H1 (cell line): ENCODE results near the gene TMOD4. TPM values are rescaled to one million over a fixed set of nuclear protein-coding genes. Genes with fewer than 3 reads are reported as not detected.

Experiments used
- CHD2 ChIP-seq: IDR thresholded peaks from 2 replicates; pipeline ENCODE4 v1.6.1; 2012; ENCODE audit warnings: low read length, improper control_type of control experiment
- CTCF ChIP-seq, 3 experiments: IDR thresholded peaks; 1 replicate in 2 of 3; 2 replicates in 1 of 3; pipeline versions ENCODE4 v1.5.1 to v1.6.1; 2011; ENCODE audit warnings: low read length in 3 of 3, mild to moderate bottlenecking in 3 of 3, inconsistent platforms in 2 of 3, low read depth in 1 of 3, moderate library complexity in 1 of 3; ENCODE audit not compliant: insufficient read depth in 1 of 3; ENCODE audit errors: control extremely low read depth in 1 of 3
- GABPA ChIP-seq: IDR thresholded peaks from 2 replicates; pipeline ENCODE4 v1.6.1; 2011; ENCODE audit warnings: mild to moderate bottlenecking, low read length, moderate library complexity, borderline replicate concordance; ENCODE audit not compliant: insufficient read depth
- MAFK ChIP-seq: IDR thresholded peaks from 2 replicates; pipeline ENCODE4 v1.6.1; 2012; ENCODE audit warnings: low read depth, mild to moderate bottlenecking, improper control_type of control experiment, low read length
- SP2 ChIP-seq: IDR thresholded peaks from 2 replicates; pipeline ENCODE4 v1.6.1; 2012; ENCODE audit warnings: mild to moderate bottlenecking, low read length, inconsistent platforms
- TCF12 ChIP-seq: IDR thresholded peaks from 2 replicates; pipeline ENCODE4 v1.6.1; 2011; ENCODE audit warnings: low read depth, mild to moderate bottlenecking, low read length
- USF2 ChIP-seq: IDR thresholded peaks from 2 replicates; pipeline ENCODE4 v1.6.1; 2011; ENCODE audit warnings: low read length, improper control_type of control experiment
- polyA plus RNA-seq, 7 experiments: library from polyadenylated mRNA; depleted of rRNA in 3 of 7; stranded (reverse) in 5 of 7; unstranded in 2 of 7; fragments of >200 nt in 5 of 7; fragments of 200-250 nt in 2 of 7; gene quantifications; 1 replicate in 5 of 7; 2 replicates in 1 of 7; 4 replicates in 1 of 7; pipeline versions ENCODE4 v1.2.1 to v1.2.3, GENCODE V29; 2011 to 2013; ENCODE audit warnings: missing spikeins in 2 of 7, mixed read lengths in 2 of 7
- total RNA-seq: library from RNA; stranded (reverse); fragmentation: NEBNext Ultra II Directional; extraction: Animal tissue kit (Norgen Biotek cat#: 25700); gene quantifications from 2 replicates; pipeline ENCODE4 v1.2.1, GENCODE V29; 2021

Gene TMOD4
- total and polyA plus RNA-seq, 2 of the 8 experiments (the other 6 are each of a cell fraction or from before 2014, with no cell fraction given): 0.42 TPM; not detected in 1

GRCh38 chr1:151165738-151166504, 9.9 kb downstream of the TMOD4 start, which contains the start of the genes LYSMD1 and SCNM1 (continued):
- TF ChIP-seq USF2: no peak
- peak; percentile 71 for TF ChIP-seq CHD2
- TF ChIP-seq SP2: no peak
- no peak for TF ChIP-seq CTCF (IDR thresholded peaks at IDR 0.05; ENCODE audit: control extremely low read depth in 1 of 3, insufficient read depth in 1 of 3, low read depth in 1 of 3, low read length in 3 of 3)
- peak; percentile 89; the same call in 1 of the 2 replicates for TF ChIP-seq GABPA
- TF ChIP-seq TCF12: no peak
- TF ChIP-seq MAFK: no peak
- TF ChIP-seq, all 59 proteins: peak for 26
